ENCODE measurements around the gene CARD8.
"Not testable (repeated sequence)": the region's sequence is repeated elsewhere in the genome, so short reads cannot be mapped to it uniquely, and the experiment has no call there.

The CARD8 gene

GRCh38 chr19:48237057-48237456, 18.7 kb downstream of the CARD8 start:
- DNase-seq (ENCODE audit: low read depth), result no peak
- TF ChIP-seq, protein P1, sequence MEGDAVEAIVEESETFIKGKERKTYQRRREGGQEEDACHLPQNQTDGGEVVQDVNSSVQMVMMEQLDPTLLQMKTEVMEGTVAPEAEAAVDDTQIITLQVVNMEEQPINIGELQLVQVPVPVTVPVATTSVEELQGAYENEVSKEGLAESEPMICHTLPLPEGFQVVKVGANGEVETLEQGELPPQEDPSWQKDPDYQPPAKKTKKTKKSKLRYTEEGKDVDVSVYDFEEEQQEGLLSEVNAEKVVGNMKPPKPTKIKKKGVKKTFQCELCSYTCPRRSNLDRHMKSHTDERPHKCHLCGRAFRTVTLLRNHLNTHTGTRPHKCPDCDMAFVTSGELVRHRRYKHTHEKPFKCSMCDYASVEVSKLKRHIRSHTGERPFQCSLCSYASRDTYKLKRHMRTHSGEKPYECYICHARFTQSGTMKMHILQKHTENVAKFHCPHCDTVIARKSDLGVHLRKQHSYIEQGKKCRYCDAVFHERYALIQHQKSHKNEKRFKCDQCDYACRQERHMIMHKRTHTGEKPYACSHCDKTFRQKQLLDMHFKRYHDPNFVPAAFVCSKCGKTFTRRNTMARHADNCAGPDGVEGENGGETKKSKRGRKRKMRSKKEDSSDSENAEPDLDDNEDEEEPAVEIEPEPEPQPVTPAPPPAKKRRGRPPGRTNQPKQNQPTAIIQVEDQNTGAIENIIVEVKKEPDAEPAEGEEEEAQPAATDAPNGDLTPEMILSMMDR (conservative IDR thresholded peaks at IDR 0.05; ENCODE audit: low read depth, low read length), result no peak
- no peak overlapping the region for H3K4me3 ChIP-seq (ENCODE audit: low read depth, low read length)

DNA sequence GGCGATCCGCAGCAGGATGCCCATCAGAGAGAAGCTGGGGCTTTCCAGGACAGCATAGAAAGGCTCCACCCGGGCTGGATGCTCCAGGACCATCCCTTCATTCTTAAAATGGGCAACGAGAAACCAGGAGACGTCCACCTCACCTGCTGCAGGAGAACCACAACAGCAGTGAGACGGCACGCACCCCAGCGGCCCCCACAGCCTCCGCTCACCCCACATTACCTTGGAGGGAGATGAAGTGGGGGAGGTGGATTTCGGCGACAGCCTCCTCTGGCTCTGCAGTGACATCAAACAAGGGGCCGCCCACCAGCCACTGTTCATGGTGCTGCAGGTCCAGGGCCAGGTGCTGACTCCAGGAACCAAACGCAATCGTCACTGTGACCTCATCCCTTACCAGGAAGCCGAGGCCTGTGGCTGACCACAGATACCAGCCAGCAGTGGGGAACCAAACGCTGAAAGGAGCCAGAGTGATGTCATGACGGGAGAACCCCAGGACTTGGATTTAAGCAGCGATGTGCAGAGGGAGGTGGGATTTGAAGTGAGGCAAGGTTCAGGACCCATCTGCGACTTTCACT, 25.1 kb downstream of the CARD8 start:
- TF ChIP-seq, protein P1 (conservative IDR thresholded peaks at IDR 0.05; ENCODE audit: low read depth, low read length), result no peak
- H3K4me3 ChIP-seq (ENCODE audit: low read depth, low read length), result no peak overlapping the region
- no peak for DNase-seq (ENCODE audit: low read depth)

- TF ChIP-seq, protein P1 (conservative IDR thresholded peaks at IDR 0.05; ENCODE audit: low read depth, low read length), result no peak
- H3K4me3 ChIP-seq (ENCODE audit: low read depth, low read length), result no peak overlapping the region
- DNase-seq (ENCODE audit: low read depth), result no peak
These were observed 34.1 kb downstream of the CARD8 start for GRCh38 chr19:48221628-48222027.

DNA sequence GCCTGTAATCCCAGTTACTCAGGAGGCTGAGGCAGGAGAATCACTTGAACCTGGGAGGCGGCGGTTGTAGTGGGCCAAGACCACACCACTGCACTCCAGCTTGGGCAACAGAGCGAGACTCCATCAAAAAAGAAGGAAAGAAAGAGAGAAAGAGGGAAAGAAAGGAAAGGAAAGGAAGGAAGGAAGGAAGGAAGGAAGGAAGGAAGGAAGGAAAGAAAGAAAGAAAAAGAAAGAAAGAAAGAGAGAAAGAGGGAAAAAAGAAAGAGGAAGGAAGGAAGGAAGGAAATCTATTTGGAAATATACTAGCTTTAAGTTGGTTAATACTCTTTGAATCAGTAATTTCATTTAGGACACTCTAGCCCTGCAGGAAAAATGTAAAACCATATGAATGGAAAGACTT, 34.9 kb downstream of the CARD8 start:
- not testable (repeated sequence) for DNase-seq (ENCODE audit: low read depth); H3K4me3 ChIP-seq (ENCODE audit: low read depth, low read length)

GRCh38 chr19:48218997-48219396, 36.7 kb downstream of the CARD8 start:
- DNase-seq (ENCODE audit: low read depth), result peak; percentile 85
- TF ChIP-seq, protein P1 (conservative IDR thresholded peaks at IDR 0.05; ENCODE audit: low read depth, low read length), result no peak
- no peak overlapping the region for H3K4me3 ChIP-seq (ENCODE audit: low read depth, low read length)

DNA sequence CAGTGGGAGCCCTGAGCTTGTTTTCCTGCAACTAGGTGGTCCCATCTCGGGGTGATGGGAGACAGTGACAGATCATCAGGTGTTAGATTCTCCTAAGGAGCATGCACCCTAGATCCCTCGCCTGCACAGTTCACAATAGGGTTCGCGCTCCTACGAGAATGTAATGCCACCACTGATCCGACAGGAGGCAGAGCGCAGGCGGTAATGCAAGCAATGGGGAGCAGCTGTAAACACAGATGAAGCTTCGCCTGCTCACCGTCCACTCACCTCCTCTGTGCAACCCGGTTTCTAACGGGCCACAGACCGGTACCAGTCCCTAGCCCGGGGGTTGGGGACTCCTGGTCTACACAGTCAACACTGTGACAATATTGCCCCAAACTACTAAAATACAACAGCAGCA, 38.8 kb downstream of the CARD8 start:
- TF ChIP-seq, protein P1 (conservative IDR thresholded peaks at IDR 0.05; ENCODE audit: low read depth, low read length), result no peak
- no peak overlapping the region for H3K4me3 ChIP-seq (ENCODE audit: low read depth, low read length)
- no peak for DNase-seq (ENCODE audit: low read depth)

GRCh38 chr19:48213959-48214358, 41.8 kb downstream of the CARD8 start:
- H3K4me3 ChIP-seq (ENCODE audit: low read depth, low read length), result no peak overlapping the region
- TF ChIP-seq, protein P1 (conservative IDR thresholded peaks at IDR 0.05; ENCODE audit: low read depth, low read length), result no peak
- DNase-seq (ENCODE audit: low read depth), result no peak
